Stimulated activated naive CD8-positive, alpha-beta T cell treated with anti-CD3 and anti-CD28 coated beads, Interleukin-15, Interleukin-2, amounts not matched to agents 100 U/mL and 50 U/mL, for 24 hours (primary cell): ENCODE measurements around the gene ASCL3.
"Not testable (repeated sequence)": the region's sequence is repeated elsewhere in the genome, so short reads cannot be mapped to it uniquely, and the experiment has no call there.

Source experiments
- ATAC-seq: fragments of 150-1000 bp; cut with Tn5 transposase; one replicate; pipeline ENCODE4 v1.10.0; 2021
- DNase-seq: peaks from one replicate; pipeline ENCODE4 v3.0.0; 2021

Gene ASCL3

DNA sequence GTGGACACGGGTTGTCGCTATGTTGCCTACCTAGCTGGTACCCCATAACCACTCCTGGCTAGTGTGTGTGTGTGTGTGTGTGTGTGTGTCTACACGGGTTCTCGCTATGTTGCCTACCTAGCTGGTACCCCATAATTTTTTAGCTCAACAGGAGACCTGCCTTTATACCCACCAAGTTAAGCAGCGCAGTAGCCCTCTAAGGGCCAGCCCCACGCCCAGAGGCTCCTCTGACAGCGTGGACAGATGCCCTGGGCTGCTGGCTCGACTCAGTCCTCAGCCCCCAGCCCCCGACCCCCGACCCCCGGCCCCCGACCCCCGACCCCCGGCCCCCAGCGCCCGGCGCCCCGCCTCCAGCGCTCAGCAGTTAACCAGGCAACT is 32.2 kb downstream of the ASCL3 start:
- no peak for DNase-seq
- ATAC-seq = peak; percentile 5

GRCh38 chr11:8908099-8908498 is 34.7 kb downstream of the ASCL3 start:
- ATAC-seq (no peak), DNase-seq (no peak)

- no peak for ATAC-seq
- DNase-seq = no peak
These were observed 35.7 kb downstream of the ASCL3 start for GRCh38 chr11:8907116-8907515.

DNA sequence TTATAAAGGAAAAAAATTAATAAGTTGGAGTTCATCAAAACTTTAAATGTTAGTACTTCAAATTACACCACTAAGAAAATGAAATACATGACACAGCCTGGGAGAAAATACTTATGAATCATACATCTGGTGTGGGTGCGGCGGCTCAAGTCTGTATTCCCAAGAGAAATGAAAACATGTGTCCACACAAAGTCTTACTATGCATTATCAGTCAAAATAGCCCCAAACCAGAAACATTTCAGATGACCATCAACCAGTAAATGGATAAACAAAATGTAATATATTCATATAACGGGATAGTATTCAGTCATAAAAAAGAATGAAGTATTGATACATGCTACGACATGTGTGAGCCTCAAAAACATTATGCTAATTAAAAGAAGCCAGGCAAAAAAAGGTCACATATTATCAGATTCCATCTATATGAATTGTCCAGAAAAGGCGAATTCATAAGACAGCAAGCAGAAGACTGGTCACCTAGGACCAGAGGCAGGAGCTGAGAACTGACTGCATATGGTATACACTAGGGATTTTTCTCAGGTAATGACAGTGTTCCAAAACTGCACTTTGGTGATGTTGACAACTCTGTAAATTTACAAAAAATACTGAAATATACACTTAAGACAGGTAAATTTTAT is 37.2 kb downstream of the ASCL3 start:
- DNase-seq (no peak), ATAC-seq (no peak)

GRCh38 chr11:8899119-8899753 is 43.6 kb downstream of the ASCL3 start:
- ATAC-seq = no peak

DNA sequence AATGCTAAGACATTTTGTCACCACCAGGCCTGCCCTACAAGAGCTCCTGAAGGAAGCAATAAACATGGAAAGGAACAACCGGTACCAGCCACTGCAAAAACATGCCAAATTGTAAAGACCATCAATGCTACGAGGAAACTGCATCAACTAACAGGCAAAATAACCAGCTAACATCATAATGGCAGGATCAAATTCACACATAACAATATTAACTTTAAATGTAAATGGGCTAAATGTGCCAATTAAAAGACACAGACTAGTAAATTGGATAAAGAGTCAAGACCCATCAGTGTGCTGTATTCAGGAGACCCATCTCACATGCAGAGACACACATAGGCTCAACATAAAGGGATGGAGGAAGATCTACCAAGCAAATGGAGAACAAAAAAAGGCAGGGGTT is 51.6 kb downstream of the ASCL3 start:
- DNase-seq, ATAC-seq: not testable (repeated sequence)

More at GRCh38 chr11:8899119-8899753, 43.6 kb downstream of the ASCL3 start:
- DNase-seq = no peak
